ENCODE data around the gene BICDL2. TPM values are rescaled to one million over a fixed set of nuclear protein-coding genes. Genes with fewer than 3 reads are reported as not detected.

Gene BICDL2
- total RNA-seq, 2 experiments from 2014 or later, result 0.77 to 0.92 TPM

DNA sequence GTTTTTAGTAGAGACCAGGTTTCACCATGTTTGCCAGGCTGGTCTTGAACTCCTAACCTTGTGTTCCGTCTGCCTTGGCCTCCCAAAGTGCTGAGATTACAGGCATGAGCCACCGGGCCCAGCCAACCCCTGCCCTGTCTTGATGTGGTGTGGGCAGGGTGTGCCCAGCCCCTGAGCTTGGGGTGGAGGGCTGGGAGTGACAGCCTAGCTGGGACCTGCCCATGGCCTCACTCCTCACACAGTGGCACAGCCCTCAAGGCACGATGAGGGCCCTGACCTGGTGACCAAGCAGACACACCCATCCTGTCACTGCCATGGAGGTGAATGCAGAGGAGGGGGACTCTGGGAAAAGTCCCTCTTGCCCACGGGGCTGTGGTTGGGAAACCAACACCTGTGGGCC, 31.7 kb upstream of the BICDL2 start:
- ATAC-seq (no peak), DNase-seq (no peak)
- no peaks in the 10 kb centered on the region for H3K9me3 Mint-ChIP-seq
- TF ChIP-seq, protein P1, sequence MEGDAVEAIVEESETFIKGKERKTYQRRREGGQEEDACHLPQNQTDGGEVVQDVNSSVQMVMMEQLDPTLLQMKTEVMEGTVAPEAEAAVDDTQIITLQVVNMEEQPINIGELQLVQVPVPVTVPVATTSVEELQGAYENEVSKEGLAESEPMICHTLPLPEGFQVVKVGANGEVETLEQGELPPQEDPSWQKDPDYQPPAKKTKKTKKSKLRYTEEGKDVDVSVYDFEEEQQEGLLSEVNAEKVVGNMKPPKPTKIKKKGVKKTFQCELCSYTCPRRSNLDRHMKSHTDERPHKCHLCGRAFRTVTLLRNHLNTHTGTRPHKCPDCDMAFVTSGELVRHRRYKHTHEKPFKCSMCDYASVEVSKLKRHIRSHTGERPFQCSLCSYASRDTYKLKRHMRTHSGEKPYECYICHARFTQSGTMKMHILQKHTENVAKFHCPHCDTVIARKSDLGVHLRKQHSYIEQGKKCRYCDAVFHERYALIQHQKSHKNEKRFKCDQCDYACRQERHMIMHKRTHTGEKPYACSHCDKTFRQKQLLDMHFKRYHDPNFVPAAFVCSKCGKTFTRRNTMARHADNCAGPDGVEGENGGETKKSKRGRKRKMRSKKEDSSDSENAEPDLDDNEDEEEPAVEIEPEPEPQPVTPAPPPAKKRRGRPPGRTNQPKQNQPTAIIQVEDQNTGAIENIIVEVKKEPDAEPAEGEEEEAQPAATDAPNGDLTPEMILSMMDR (IDR thresholded peaks at IDR 0.05), result no peak
- H3K4me3 Mint-ChIP-seq, result peak overlapping the region; percentile 97
- POLR2A ChIA-PET, result interaction anchor here (0.9 to 4.0 kb wide), 5 partner anchors 8 to 66 kb away, joined by 3 to 49 read pairs (median 10); partner anchors contain the start of gene ZNF213
- intact Hi-C loops (cut with micrococcal nuclease), result no loop called here
- peaks cover 63% of the 10 kb centered on the region for H3K4me1 Mint-ChIP-seq (ENCODE audit: low read depth)
- CTCF ChIA-PET, result interaction anchor here (2.7 to 14.0 kb wide), 2 partner anchors 10 to 60 kb away, joined by 14 to 288 read pairs; no protein-coding TSS in a partner anchor
- H3K27ac Mint-ChIP-seq, result peak overlapping the region; percentile 96
- no peaks in the 10 kb centered on the region for H3K27me3 Mint-ChIP-seq
- H3K36me3 Mint-ChIP-seq (ENCODE audit: low read depth), result peaks cover 48% of the 10 kb centered on the region

DNA sequence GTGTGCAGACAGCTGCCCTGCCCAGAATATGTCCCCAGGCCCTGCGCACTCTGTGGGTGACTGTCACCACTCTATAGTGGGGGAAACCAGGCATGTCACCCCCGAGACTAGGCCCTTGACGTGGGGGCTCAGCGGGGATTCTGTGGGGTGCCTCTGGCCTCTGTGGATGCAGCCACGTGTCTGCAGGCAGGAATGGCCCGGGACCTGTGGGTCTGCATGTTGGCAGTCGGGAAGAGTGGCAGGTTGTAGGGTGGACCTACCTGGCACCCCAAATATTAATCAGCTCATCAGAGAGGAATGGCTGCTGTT, 29.6 kb upstream of the BICDL2 start:
- Mint-ChIP-seq H3K36me3 (ENCODE audit: low read depth) (peaks cover 48% of the 10 kb centered on the region), H3K9me3 (no peaks in the 10 kb centered on the region), H3K4me1 (ENCODE audit: low read depth) (peaks cover 62% of the 10 kb centered on the region), H3K27ac (peak overlapping the region; percentile 99), H3K27me3 (no peaks in the 10 kb centered on the region), H3K4me3 (peak overlapping the region; percentile 97)
- TF ChIP-seq, protein P1 (IDR thresholded peaks at IDR 0.05), result no peak
- ChIA-PET CTCF (interaction anchor here (0.7 to 14.0 kb wide), 3 partner anchors 34 to 68 kb away, joined by 3 to 288 read pairs (median 4); no protein-coding TSS in a partner anchor), POLR2A (interaction anchor here (0.8 to 4.0 kb wide), 6 partner anchors 10 to 106 kb away, joined by 3 to 49 read pairs (median 5); no protein-coding TSS in a partner anchor)
- DNase-seq (no peak), ATAC-seq (no peak)
- intact Hi-C loops (cut with micrococcal nuclease), result no loop called here

DNA sequence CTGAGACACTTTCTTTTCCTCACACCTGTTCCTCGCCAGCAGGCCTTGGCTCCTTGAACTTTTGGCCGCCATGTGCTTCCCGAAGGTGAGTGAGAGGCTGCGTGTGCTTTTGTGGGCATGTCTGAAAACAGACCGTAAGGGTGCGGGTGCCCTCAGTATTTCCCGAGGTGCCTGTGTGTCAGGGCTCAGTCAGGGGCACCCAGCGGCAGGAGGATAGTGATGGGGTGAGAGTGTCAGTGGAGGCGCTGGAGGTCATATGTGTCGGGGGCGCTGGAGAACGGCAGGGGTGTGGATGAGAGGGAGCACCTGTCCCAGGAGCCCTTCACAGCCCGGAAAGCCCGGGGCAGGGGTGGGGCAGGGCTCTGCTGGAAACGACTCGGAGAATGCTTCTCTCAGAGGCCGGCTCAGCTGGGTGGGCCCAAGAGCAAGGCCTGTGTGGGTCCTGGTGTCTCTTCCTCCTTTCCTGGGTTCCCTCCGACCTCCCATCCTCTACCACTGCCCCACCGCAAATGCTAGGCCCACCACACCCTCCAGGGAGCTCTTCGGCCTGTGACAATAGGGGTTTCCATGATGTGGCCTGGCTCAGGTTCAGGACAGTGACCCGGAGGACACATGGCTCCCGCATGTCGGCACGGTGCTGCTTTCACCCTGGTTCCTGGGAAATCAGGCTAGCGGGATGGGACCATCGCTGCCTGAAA, 29.1 kb upstream of the BICDL2 start:
- peaks cover 48% of the 10 kb centered on the region for H3K36me3 Mint-ChIP-seq (ENCODE audit: low read depth)
- intact Hi-C loops (cut with micrococcal nuclease), result no loop called here
- POLR2A ChIA-PET, result interaction anchor here (0.8 to 4.0 kb wide), 7 partner anchors 10 to 106 kb away, joined by 3 to 49 read pairs (median 5); partner anchors contain the start of gene ZNF213

DNA sequence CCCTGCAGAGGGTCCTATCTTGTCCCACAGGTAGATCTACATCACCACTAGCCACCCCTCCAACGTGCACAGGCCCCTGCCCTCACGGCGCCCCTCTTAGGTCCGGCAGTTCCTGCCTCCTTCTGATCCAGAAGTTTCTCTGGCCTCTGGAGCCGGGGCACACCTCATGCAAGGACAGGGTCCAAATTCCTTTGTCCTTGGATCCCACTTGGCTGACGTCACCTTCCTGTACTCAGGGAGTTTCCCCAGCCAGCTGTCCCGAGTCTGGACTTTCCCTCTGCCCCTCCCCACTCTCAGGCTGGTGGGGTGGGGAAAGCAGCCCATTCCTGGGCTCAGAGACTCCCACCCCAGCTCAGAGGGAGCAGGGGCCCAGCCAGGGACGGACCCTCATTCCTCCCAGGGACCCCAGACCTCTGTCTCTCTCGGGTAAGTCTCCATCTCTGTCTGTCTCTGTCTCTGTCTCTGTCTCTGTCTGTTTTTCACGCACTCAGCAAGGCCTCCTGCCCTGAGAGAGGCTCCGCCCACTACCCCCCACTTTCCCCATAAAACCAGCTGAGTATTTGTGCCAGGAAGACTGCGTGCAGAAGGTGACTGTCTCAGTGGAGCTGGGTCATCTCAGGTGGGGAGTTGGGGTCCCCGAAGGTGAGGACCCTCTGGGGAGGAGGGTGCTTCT, 28.5 kb upstream of the BICDL2 start, which contains the start of gene IL32:
IL32 (plus strand) TSS at position 572 of the 673 bp plus-strand sequence. CDS start 172 bp downstream, outside the sequence.
- peak within 1 kb of the TSS; percentile 97 for H3K4me3 Mint-ChIP-seq
- DNase-seq (peak; percentile 77), ATAC-seq (peak; percentile 55)
- ChIA-PET CTCF (interaction anchor here (0.6 to 14.0 kb wide), 6 partner anchors 10 to 103 kb away, joined by 3 to 288 read pairs (median 3); no protein-coding TSS in a partner anchor), POLR2A (interaction anchor here (0.9 to 4.0 kb wide), 10 partner anchors 11 to 107 kb away, joined by 3 to 49 read pairs (median 5); partner anchors contain the start of gene ZNF213)
- H3K27me3 Mint-ChIP-seq, result no peaks in the 10 kb centered on the region
- peaks cover 45% of the 10 kb centered on the region for H3K36me3 Mint-ChIP-seq (ENCODE audit: low read depth)
- H3K27ac Mint-ChIP-seq, result peak within 1 kb of the TSS; percentile 99
- no peaks in the 10 kb centered on the region for H3K9me3 Mint-ChIP-seq
- TF ChIP-seq, protein P1 (IDR thresholded peaks at IDR 0.05), result no peak
- intact Hi-C loops (cut with micrococcal nuclease), result no loop called here
- H3K4me1 Mint-ChIP-seq (ENCODE audit: low read depth), result peaks cover 55% of the 10 kb centered on the region

More for the DNA sequence above, 29.1 kb upstream of the BICDL2 start:
- H3K9me3 Mint-ChIP-seq, result no peaks in the 10 kb centered on the region
- CTCF ChIA-PET, result interaction anchor here (0.6 to 14.0 kb wide), 8 partner anchors 9 to 102 kb away, joined by 3 to 288 read pairs (median 3); no protein-coding TSS in a partner anchor
- ATAC-seq (peak; percentile 13), DNase-seq (peak; percentile 45)
- no peaks in the 10 kb centered on the region for H3K27me3 Mint-ChIP-seq
- H3K4me1 Mint-ChIP-seq (ENCODE audit: low read depth), result peaks cover 57% of the 10 kb centered on the region
- H3K27ac Mint-ChIP-seq, result peak overlapping the region; percentile 99
- TF ChIP-seq, protein P1 (IDR thresholded peaks at IDR 0.05), result no peak
- peak overlapping the region; percentile 97 for H3K4me3 Mint-ChIP-seq
